Neural cell (in vitro differentiated cells): ENCODE data around the gene GCK. TPM values are rescaled to one million over a fixed set of nuclear protein-coding genes. Genes with fewer than 3 reads are reported as not detected.

Experiments
- H2AFZ ChIP-seq: fragments of 200-600, 300-800 bp; sonication (generic), shearing (Covaris generic); 2 replicates; pipeline ENCODE4 v1.6.0; 2014; ENCODE audit warnings: low read depth, mild to moderate bottlenecking, antibody characterized with exemption, low read length, moderate library complexity
- H3F3A ChIP-seq: fragments of 200-600 bp; shearing (Covaris generic); 2 replicates; pipeline ENCODE4 v1.6.1; 2016; ENCODE audit warnings: mild to moderate bottlenecking, moderate library complexity, mixed read lengths, antibody characterized with exemption, low read length; ENCODE audit not compliant: insufficient read depth, poor library complexity, severe bottlenecking
- H3K27ac ChIP-seq: fragments of 200-600, 300-800 bp; sonication (generic), shearing (Covaris generic); 2 replicates; pipeline ENCODE4 v1.5.1; 2014; ENCODE audit warnings: mild to moderate bottlenecking, low read length, moderate library complexity
- H3K27me3 ChIP-seq: fragments of 300-800, 200-600 bp; sonication (generic), shearing (Covaris generic); 2 replicates; pipeline ENCODE4 v1.6.0; 2014; ENCODE audit warnings: mild to moderate bottlenecking, low read depth, low read length, moderate library complexity; ENCODE audit not compliant: insufficient read depth
- H3K36me3 ChIP-seq: fragments of 300-800, 200-600 bp; sonication (generic), shearing (Covaris generic); 2 replicates; pipeline ENCODE4 v1.5.1; 2014; ENCODE audit warnings: mild to moderate bottlenecking, antibody characterized with exemption, low read length, moderate library complexity; ENCODE audit not compliant: insufficient read depth
- H3K4me2 ChIP-seq: fragments of 300-800, 200-600 bp; sonication (generic), shearing (Covaris generic); 2 replicates; pipeline ENCODE4 v1.6.0; 2014; ENCODE audit warnings: mild to moderate bottlenecking, low read length
- H3K4me3 ChIP-seq: fragments of 300-800, 200-600 bp; sonication (generic), shearing (Covaris generic); 2 replicates; pipeline ENCODE4 v1.5.1; 2014; ENCODE audit warnings: mild to moderate bottlenecking, low read length, moderate library complexity
- H3K79me2 ChIP-seq: fragments of 200-600 bp; shearing (Covaris generic); replicated peaks from 2 replicates; pipeline ENCODE4 v1.6.0; 2014; ENCODE audit warnings: mild to moderate bottlenecking, low read length, moderate library complexity; ENCODE audit not compliant: insufficient read depth
- H3K9ac ChIP-seq: fragments of 300-800, 200-600 bp; sonication (generic), shearing (Covaris generic); 2 replicates; pipeline ENCODE4 v1.6.1; 2016; ENCODE audit warnings: mild to moderate bottlenecking, low read length, mixed read lengths
- H3K9me2 ChIP-seq: fragments of 200-600 bp; shearing (Covaris generic); 2 replicates; pipeline ENCODE4 v1.6.1; 2016; ENCODE audit warnings: mild to moderate bottlenecking, low read length, mixed read lengths; ENCODE audit not compliant: insufficient read depth
- H3K9me3 ChIP-seq: fragments of 200-600, 300-800 bp; sonication (generic), shearing (Covaris generic); 2 replicates; pipeline ENCODE4 v1.6.1; 2016; ENCODE audit warnings: mild to moderate bottlenecking, mixed run types, low read length, moderate library complexity, mixed read lengths
- H4K20me1 ChIP-seq: fragments of 200-600 bp; shearing (Covaris generic); 2 replicates; pipeline ENCODE4 v1.6.1; 2016; ENCODE audit warnings: mild to moderate bottlenecking, mixed run types; ENCODE audit not compliant: insufficient read depth
- CTCF ChIP-seq: fragments of 450-650 bp; IDR thresholded peaks from 2 replicates; pipeline ENCODE4 v1.5.1; 2014; ENCODE audit warnings: antibody characterized with exemption, mild to moderate bottlenecking, moderate library complexity; ENCODE audit not compliant: poor library complexity, severe bottlenecking
- EP300 ChIP-seq: fragments of 450-650 bp; conservative IDR thresholded peaks from 2 replicates; pipeline ENCODE4 v1.6.1; 2014; ENCODE audit warnings: antibody characterized with exemption, mild to moderate bottlenecking, moderate library complexity; ENCODE audit not compliant: poor library complexity, severe bottlenecking
- EZH2 ChIP-seq: fragments of 200-600, 300-800 bp; shearing (Covaris generic), sonication (generic); IDR thresholded peaks from 2 replicates; pipeline ENCODE4 v1.6.1; 2014; ENCODE audit warnings: antibody characterized with exemption, low read length, borderline replicate concordance, mild to moderate bottlenecking; ENCODE audit not compliant: insufficient read depth, poor library complexity, severe bottlenecking
- MXI1 ChIP-seq: fragments of 450-650 bp; conservative IDR thresholded peaks from 2 replicates; pipeline ENCODE4 v1.6.1; 2014; ENCODE audit warnings: antibody characterized with exemption, mild to moderate bottlenecking; ENCODE audit not compliant: poor library complexity, severe bottlenecking
- POLR2AphosphoS5 ChIP-seq: IDR thresholded peaks from 2 replicates; pipeline ENCODE4 v1.6.1; 2012
- RAD21 ChIP-seq: fragments of 450-650 bp; conservative IDR thresholded peaks from 2 replicates; pipeline ENCODE4 v1.6.1; 2014; ENCODE audit warnings: antibody characterized with exemption, mild to moderate bottlenecking, moderate library complexity
- REST ChIP-seq: IDR thresholded peaks from 2 replicates; pipeline ENCODE4 v1.6.1; 2012; ENCODE audit warnings: borderline replicate concordance
- SMC3 ChIP-seq: fragments of 450-650 bp; conservative IDR thresholded peaks from 2 replicates; pipeline ENCODE4 v1.6.1; 2014; ENCODE audit warnings: antibody characterized with exemption, mild to moderate bottlenecking, moderate library complexity; ENCODE audit not compliant: poor library complexity
- TAF1 ChIP-seq: IDR thresholded peaks from 2 replicates; pipeline ENCODE4 v1.6.1; 2012; ENCODE audit warnings: low read depth
- polyA plus RNA-seq: library from polyadenylated mRNA; depleted of rRNA; stranded (reverse); fragments of >200 nt; gene quantifications from 2 replicates; pipeline ENCODE4 v1.2.3, GENCODE V29; 2014

The GCK gene
- polyA plus RNA-seq, 1 donor from 2014 or later = 7.4 TPM

- no peak overlapping the region for H3K27ac ChIP-seq
- H3K4me3 ChIP-seq = no peak overlapping the region
- H3K27me3 ChIP-seq = no peaks in the 10 kb centered on the region
- H3K9me3 ChIP-seq = no peaks in the 10 kb centered on the region
- H3K9me2 ChIP-seq = no peaks in the 10 kb centered on the region
- TF ChIP-seq REST = no peak
- no peak for TF ChIP-seq EZH2
- no peak for TF ChIP-seq MXI1
- TF ChIP-seq EP300 = no peak
- no peak for TF ChIP-seq TAF1
- TF ChIP-seq CTCF = no peak
- TF ChIP-seq RAD21 = no peak
- H4K20me1 ChIP-seq = no peaks in the 10 kb centered on the region
- no peak overlapping the region for H3K9ac ChIP-seq
- no peak overlapping the region for H3K4me2 ChIP-seq
- no peak overlapping the region for H2AFZ ChIP-seq
- H3F3A ChIP-seq = no peaks in the 10 kb centered on the region
- H3K79me2 ChIP-seq = no peaks in the 10 kb centered on the region
- H3K36me3 ChIP-seq = no peaks in the 10 kb centered on the region
Observed at GRCh38 chr7:44232901-44233715, 43.9 kb upstream of the GCK start.

- Histone ChIP-seq H3K27ac (no peak overlapping the region), H2AFZ (no peak overlapping the region), H3K9me3 (no peaks in the 10 kb centered on the region), H3K9me2 (no peaks in the 10 kb centered on the region), H3K9ac (no peak overlapping the region), H4K20me1 (no peaks in the 10 kb centered on the region), H3K36me3 (no peaks in the 10 kb centered on the region), H3K27me3 (no peaks in the 10 kb centered on the region), H3K4me3 (no peak overlapping the region), H3K79me2 (no peaks in the 10 kb centered on the region), H3K4me2 (no peak overlapping the region), H3F3A (no peaks in the 10 kb centered on the region)
- TF ChIP-seq TAF1 (no peak), CTCF (no peak), EP300 (no peak), RAD21 (no peak), REST (no peak), MXI1 (no peak), POLR2AphosphoS5 (no peak), SMC3 (no peak), EZH2 (no peak)
Observed at GRCh38 chr7:44232396-44232795, 43.2 kb upstream of the GCK start.
